GM21825 (cell line): ENCODE data around the gene EP400.
"Not testable (repeated sequence)": the region's sequence is repeated elsewhere in the genome, so short reads cannot be mapped to it uniquely, and the experiment has no call there.

Experiments used
- ATAC-seq: cut with Tn5 transposase; IDR thresholded peaks from one replicate; pipeline ENCODE4 v1.9.1; 2021; ENCODE audit warnings: mild to moderate bottlenecking, moderate library complexity; ENCODE audit not compliant: unreplicated experiment

Gene EP400

DNA sequence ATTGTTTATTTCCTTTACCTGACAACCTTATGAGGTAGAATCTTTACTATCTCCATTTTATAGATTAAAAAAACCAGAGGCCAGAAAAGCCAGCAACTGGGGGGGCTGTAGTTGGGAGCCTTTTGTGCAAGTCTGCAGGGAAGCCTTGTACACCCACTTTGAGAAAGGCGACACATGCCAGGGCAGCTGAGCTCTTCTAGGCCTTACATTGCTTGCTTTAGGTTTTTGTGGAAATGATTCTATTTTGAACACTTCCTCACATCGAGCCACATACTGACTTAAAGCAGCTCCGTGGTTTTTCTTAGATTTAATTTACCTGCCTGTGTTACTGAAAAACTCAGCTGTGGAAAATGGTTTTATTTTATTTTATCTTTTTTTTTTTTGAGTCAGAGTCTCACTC is 34.6 kb downstream of the EP400 start:
- no peak for ATAC-seq

DNA sequence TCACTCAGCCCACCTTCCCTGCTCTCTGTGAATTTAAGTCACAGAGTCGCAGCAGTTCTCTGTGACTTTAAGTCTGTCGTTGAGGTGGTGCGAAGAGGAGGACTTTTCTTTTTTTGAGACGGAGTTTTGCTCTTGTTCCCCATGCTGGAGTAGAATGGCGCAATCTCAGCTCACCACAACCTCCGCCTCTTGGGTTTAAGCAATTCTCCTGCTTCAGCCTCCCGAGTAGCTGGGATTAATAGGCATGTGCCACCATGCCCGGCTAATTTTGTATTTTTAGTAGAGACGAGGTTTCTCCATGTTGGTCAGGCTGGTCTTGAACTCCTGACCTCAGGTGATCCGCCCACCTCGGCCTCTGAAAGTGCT is 35.8 kb downstream of the EP400 start:
- not testable (repeated sequence) for ATAC-seq

DNA sequence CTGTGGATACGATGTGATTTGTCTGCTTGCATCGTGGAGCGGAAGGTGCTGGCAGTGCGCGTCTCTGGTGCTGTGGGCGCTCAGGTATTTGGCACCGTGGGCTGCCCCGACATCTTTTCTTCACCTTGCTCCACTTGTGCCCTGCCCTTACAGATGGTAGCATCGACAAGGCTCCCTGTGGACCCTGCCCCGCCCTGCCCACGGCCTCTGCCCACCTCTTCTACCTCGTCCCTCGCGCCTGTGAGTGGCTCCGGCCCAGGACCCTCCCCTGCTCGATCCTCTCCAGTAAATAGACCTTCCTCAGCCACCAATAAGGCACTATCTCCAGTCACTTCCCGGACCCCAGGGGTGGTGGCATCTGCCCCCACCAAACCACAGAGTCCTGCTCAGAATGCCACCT is 36.6 kb downstream of the EP400 start:
- no peak for ATAC-seq

DNA sequence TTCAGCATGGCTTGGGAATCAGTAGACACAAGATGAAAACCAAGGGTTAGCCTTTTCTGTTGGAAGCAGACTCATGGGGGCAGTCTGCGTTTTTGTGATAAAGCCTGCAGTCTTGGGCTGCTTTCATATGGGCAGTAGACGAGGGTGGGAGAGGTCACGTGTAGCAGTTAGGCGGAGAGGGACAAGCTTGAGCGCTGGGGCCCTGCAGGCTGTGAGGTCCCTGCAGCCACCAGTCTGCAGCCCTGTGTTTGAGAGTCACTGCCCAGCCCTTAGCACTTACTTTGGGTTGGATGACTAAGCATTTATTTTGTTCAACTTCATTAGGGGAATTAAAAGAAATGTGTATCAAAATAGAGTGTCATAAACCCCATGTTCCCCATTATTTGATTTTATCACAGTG is 37.2 kb downstream of the EP400 start:
- ATAC-seq = no peak

DNA sequence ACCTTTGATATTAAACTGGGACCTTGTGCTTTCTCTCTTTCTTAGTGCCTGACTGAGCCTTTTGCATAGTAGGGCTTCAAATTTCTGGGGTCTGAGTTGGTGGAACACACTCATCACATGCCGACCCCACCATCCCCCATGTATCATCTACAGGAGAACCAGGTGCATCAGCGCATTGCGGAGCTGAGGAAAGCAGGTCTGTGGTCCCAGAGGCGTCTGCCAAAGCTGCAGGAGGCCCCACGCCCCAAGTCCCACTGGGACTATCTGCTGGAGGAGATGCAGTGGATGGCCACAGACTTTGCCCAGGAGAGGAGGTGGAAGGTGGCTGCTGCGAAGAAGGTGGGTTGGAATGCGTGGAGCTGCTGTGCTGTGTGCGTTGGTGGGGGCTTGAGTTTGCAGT is 37.8 kb downstream of the EP400 start:
- ATAC-seq = no peak

DNA sequence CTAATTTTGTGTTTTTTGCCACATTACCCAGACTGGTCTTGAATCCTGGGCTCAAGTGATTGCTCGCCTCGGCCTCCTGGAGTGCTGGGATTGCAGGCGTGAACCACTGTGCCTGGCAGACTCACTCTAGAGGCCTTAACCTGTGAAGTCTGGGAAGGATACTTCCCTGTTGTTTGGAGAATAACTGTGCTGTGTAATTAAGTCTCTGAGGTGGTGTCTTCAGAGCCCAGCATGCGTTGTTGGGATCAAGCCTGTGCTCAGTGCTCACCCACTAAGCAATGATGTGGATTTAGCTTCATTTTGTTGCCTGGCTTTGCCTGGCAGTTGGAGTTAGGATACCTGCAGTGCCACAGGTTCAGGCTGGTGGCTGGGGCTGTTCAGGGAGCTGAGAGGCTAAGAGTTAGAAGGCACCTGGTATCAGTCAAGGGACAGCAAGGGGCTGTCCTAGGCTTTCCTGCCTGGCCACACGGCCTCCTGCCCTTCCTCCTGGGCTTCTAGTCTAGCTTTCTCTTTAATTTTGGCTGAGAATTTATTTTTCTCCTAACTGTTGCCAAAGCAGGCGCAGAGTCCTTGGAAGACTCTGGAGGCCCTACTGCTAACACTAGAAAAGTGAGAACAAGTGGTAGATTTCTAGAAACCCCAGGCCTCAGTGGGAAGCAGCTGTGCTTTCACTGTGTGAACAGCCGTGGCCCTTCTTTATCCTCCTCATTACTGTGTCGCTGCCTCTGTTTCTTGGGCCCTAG is 38.5 kb downstream of the EP400 start:
- no peak for ATAC-seq

DNA sequence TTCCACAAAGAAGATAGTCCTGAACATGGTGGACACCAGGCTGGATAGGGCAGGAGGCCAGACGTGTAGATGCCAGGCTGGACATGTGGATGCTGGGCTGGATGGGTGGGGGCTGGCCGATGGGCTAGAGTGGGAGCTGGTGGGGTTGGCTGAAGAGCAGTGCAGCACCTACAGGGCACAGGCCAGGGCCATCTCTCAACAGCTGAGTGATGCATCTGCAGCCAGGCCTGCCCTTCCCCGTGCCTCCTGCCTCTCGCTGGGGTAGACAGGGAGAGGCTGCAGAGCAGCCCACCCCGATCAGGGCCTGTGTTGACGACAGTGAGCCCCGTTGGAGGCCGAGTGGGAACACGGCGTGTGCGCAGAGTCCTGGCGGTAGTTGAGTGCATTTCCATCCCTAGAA is 39.3 kb downstream of the EP400 start:
- no peak for ATAC-seq

DNA sequence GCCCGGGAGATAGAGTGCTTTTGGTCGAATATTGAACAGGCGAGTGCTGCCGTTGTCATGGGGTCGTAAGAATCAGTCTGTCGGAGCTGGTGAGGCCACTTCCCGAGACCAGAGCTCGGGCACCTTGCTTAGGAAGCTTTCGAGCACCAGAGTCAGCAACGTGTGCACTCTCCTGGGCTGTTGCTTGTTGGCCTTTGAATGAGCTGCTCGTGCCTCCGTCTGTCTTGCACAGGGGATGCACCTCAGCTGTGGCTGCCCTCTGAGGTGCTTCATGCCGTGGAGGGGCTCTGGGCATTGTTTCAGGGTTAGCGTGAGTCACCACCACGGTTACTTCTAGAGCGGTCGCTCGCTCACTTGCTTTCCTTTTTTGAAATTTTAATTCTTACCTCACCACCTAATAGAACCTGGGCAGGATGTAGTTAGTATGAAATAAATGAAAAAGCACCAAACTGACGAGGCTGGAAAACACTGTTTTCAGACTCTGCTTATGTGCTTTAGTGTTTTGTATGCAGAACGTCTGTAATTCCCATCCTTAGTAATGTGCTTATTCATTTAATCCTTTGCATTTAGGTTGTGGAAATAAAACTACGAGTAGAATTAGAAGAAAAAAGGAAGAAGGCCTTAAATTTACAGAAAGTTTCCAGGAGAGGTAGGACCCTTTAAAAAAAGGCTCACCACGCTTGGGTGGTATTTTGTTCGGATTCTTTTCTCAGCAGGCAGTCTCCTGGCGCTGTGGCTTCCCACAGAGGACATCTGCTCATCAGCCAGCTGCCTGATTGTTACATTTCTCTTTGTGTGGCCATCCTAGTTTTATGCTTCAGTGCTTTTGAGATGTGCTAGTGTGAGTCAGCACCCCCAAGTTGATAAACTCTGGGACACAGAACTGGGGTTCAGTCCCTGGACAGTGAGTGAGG is 40.6 kb downstream of the EP400 start:
- no peak for ATAC-seq

DNA sequence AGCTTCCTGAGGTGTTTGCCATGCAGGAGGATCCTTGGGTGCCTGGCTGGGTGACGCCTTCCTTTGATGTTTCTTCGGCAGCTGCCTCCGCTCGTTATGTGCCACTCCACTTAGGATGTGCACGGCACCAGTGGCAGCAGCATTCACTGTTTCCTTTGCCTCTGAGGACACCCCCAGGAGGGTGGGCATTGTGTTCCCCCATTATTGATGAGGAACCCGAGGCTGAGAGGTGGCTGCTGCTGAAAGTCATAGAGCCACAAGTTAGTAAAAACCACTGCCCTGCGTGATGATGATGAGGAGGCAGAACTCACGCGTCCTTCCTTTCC is 41.2 kb downstream of the EP400 start:
- ATAC-seq = no peak

DNA sequence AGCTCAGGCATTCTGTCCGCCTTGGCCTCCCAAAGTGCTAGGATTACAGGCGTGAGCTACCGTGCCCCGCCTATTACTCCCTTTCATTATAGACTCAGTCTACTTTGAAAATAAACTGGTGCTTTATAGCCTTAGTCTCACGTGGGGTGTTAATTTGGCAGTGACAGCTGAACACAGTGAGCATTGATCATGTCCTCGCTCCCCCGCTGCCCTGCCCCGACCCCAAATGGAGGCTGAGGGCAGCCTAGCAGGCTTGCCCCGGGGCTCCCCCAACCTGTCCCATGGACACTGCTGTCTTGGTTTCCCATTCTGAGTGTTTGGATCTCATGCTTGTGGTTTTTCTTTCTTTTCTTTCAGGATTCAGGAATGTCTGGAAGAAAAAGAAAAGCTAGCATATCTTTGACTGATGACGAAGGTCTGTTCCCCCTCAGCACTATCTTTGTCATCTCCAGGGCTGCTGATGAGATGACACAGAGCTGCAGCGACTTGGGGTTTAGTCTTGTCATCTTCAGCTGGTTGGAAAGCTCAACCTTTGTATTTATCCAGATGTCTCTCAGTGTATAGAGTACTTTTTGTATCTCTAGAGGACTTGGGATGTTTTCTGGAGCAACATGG is 42.2 kb downstream of the EP400 start:
- no peak for ATAC-seq

DNA sequence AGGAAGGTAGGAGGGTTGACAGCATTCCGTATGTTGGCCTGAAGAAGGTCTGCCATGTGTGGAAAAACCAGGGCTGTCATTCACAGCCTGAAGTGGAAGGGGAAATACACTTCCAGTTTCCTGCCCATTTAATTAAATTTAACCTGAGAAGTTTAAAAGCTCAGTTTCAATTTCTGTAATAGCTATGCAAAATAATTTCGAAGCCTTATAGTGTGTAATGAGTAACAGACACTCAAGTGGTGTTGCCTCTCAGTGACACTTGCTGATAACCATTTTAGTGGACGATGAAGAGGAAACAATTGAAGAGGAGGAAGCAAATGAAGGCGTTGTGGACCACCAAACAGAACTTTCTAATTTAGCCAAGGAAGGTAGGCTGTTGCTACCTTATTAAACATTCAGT is 44.8 kb downstream of the EP400 start:
- peak; percentile 90 for ATAC-seq

DNA sequence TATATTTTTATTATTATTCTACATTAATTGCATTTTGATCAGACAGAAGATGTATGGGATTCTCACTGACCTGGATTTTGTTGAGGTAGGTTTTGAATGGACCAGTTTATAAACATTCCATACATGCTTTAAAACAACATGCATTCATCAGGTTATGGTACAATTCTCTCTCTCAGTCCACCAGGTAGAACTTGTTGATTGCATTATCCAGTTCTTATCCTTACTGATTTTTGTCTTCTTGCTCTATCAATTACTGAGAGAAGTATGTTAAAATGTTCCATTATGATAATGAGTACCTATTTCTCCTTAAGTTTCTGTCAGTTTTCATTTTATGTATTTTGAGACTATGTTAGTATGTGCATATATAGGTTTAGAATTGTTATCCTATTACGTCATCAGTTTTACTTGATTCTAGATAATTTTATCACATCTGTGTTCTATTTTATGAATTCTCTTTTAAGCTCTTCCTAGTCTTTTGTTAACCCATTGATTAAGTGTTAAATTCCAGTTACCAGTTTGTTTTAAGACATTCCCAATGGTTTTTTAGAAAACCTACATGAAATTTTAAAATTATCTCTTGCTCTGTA is 50.6 kb downstream of the EP400 start:
- no peak for ATAC-seq

DNA sequence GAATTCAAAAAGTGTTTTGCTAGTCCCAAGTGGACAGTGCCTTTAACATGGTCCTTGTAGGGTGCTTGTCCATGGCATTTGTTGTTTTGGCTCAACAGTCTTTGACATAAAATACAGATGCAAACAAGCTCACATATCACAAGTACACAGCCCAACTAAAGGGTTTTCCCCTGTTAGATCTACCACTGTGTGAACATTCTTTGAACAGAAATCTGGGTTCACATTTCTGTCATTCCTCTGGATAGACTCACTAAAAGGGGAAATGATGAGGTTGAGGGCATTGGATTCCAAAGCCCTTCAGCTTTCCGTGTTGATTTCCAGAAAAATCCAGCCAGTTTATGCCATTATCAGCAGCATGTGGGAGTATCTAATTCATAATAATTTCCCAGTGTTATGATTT is 54.1 kb downstream of the EP400 start:
- ATAC-seq = no peak

DNA sequence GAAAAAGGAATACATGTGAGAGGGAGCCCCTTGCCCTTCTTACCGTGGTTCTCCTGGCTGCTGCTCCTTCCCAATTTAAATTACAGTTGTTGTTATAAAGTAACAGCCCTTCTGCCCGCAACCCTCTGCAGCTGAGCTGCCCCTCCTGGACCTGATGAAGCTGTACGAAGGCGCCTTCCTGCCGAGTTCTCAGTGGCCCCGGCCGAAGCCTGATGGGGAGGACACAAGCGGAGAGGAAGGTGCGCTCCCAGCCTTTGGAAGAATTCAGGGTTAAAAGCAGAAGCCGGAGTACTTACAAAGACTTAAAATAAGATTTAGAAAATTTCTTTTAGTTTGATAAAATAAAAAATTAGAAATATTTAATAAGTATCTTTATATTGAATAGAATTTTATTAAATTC is 55.2 kb downstream of the EP400 start:
- no peak for ATAC-seq

DNA sequence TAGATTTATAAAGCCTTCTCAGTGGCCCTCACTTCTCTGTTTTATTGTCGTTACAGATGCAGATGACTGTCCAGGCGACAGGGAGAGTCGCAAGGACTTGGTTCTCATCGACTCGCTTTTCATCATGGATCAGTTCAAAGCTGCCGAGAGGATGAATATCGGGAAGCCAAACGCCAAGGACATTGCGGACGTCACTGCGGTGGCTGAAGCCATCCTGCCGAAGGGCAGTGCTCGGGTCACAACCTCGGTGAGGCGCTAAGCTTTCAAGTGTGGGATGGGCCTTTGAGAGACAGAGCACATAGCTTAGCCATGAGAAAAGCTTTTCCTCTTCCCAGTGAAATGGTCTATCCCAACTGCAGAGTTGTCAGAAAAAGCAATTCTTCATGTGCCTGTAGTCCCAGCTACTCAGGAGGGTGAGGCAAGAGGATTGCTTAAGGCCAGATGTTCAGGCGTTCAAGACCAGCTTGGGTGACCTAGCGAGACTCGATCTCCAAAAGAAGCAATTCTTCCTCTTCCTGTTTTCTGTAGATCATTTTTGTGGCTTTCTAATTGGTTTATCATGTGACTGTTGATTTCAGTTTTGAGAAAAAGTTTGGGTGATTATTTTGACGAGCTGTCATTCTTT is 56.4 kb downstream of the EP400 start:
- no peak for ATAC-seq

DNA sequence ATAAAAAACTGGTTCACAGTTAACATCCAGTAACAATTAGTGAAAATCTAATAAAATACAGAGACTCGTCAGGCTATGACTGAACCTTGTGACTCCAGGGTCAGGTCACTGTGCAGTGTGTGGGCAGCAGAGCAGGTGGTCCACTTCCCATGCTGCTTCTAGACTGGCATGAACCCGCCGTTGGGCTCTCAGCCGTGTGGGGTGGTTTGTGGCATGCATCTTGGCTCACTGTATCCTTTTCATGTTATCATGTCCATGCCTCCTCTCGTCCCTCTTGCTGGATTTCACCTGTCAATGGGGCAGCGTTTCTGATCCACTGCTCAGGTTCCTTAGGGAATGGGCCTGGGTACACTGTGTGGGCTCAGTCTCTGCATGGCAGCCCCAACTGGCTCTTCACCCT is 57.3 kb downstream of the EP400 start:
- no peak for ATAC-seq

DNA sequence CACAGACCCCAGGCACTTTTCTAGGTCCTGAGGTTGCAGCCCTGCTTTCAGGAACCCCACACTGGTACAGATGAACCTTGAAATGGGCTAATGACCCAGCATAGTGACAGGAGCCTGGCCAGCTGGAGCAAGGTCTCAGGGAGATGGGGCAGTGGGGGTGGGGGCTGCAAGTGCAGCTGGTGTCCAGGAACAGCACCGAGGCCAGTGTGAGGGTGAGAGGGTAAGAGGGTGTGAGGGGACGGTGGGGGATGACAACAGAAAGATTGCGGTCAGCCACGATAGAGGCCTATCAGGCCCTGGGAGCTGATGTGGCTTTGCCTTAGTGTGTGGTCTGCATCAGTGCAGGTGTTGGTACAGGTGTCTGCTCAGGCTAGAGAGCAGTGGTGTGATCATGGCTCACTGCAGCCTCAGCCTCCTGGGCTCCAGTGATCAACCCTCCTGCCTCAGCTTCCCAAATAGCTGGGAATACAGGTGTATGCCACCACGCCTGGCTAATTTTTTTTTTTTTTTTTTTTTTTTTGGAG is 59.7 kb downstream of the EP400 start:
- no peak for ATAC-seq

DNA sequence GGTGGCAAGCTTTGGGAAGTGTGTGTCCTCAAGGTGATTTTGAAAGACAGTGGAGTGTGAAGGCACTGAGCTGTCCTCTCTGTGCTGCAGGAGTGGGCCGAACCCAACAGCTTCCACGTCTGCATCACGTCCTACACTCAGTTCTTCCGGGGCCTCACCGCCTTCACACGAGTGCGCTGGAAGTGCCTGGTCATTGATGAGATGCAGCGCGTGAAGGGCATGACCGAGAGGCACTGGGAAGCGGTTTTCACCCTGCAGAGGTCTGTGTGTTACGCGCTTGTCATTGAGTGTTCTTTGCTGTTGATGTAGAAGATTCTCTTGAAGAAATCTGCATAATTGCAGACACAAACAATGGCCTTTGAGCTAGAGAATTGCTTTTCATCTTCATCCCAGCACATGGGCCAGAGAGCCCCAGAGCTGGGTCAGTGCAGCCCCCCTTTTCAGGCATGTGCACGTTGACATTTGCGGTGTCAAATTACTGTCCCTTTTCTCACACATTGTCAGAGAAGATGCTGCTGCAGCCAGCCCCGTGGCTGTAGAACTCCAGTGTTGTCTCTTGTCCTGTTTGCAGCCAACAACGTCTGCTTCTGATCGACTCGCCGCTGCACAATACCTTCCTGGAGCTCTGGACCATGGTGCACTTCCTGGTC is 63.3 kb downstream of the EP400 start:
- no peak for ATAC-seq

DNA sequence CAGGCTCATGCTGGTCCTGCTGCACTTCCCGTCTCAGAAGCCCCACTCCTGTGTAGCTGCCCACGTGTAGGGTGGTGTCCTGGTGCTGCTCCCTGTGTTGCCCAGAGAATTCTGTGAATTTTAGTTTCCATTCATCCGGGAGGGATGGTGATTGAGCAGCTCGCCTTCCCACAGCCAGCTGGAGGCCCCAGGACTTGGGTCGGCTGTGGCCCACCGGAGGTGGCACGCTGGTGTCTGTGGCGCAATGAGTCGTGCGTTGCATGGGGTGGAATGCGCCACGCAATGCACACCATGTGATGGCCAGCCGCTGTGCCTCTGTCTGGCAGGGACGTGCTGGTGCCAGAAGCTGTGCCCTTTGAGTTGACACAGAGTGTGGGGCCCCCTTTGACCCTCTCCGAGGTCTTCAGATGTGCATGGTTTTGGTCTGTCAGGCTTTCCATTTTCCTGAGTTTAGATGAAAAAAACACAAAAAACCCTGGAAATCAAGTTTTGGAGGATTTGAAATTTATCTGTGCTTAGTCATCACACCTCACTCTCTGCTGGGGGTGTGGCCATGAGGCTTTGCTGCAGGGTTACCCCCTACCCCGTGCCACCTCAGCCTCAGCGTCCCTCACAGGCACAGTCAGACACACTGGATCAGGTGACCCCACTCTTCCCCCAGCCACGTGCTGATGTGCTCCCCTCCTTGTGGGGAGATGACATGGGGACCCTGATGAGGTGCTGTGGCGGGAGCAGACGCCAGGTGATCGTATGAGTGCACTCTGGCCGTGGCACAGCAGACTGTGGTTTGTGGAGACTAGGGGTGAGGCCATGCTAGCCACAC is 64.6 kb downstream of the EP400 start:
- no peak for ATAC-seq

DNA sequence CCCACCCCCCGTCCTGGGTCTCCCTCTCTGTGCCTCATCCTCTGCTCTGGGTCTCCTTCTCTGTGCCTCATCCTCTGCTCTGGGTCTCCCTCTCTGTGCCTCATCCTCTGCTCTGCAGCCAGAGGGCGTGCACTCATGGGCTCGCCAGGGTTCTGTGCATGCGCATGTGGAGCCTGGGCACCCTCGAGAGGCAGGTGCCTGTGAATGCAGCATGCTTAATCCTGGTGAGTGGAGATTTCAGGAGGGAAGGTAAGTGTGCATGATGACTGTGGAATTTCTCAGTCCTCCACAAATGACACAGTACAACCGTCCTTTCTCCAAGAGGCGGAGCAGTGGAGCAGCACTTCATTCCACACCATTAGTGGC is 65.2 kb downstream of the EP400 start:
- ATAC-seq = no peak
